ENCODE measurements around the gene GSTA3.
"Not testable (repeated sequence)": the region's sequence is repeated elsewhere in the genome, so short reads cannot be mapped to it uniquely, and the experiment has no call there.

Gene GSTA3

DNA sequence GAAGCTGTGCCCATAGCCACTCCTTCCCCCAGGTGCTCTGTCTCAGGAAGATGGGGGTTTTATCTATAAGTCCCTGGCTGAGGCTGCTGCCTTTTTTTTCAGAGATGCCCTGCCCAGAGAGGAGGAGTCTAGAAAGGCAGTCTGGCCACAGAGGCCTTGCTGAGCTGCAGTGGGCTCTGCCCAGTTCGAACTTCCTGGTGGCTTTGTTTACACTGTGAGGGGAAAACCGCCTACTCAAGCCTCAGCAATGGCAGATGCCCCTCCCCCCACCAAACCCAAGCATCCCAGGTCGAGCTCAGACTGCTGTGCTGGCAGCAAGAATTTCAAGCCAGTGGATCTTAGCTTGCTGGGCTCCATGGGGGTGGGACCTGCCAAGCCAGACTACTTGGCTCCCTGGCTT lies 53.4 kb downstream of the GSTA3 start:
- not testable (repeated sequence) for H2BK15ac ChIP-seq (ENCODE audit: low read length); H2BK120ac ChIP-seq (ENCODE audit: low read depth, low read length)
- DNase-seq (ENCODE audit: low spot score), result peak; percentile 17

DNA sequence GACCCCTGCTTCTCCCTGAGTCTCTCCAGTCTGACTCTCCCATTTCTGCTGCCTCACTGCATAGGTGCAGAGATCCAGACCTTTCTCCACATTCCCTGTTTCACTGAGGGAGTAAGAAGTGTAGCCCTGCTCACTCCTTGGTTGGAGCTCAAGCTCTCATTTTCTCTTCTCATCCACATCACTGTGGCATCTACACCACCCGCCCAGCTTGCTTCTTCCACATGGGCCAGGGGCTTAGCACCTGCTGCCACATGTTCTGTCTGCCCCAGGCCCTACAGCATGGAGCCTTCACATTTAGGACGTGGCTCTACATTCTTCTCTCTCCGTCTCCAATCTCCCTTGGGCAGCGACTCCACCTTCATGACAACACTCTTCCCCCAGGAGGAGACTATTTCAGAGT lies 60.4 kb downstream of the GSTA3 start:
- no peak overlapping the region for H3K27ac ChIP-seq (replicated peaks; ENCODE audit: low read length)
- no peak for DNase-seq (ENCODE audit: low spot score)
- no peak overlapping the region for H3K23ac ChIP-seq (ENCODE audit: low read depth, low read length, poor library complexity)
- no peak overlapping the region for H4K91ac ChIP-seq (ENCODE audit: low read depth, low read length, poor library complexity)
- no peak overlapping the region for H2BK120ac ChIP-seq (ENCODE audit: low read depth, low read length)
- no peaks in the 10 kb centered on the region for H3K9me3 ChIP-seq (replicated peaks in 1 of 2; ENCODE audit: control insufficient read depth in 2 of 2, insufficient read depth in 1 of 2, low read depth in 1 of 2, low read length in 2 of 2)
- no peak overlapping the region for H2BK15ac ChIP-seq (ENCODE audit: low read length)
- no peaks in the 10 kb centered on the region for H3K79me1 ChIP-seq (ENCODE audit: low read depth, low read length)
- H3K4ac ChIP-seq (ENCODE audit: low read length), result no peak overlapping the region
- no peaks in the 10 kb centered on the region for H3K36me3 ChIP-seq (replicated peaks in 1 of 2; ENCODE audit: control insufficient read depth in 2 of 2, insufficient read depth in 2 of 2, low read length in 2 of 2)
- H4K8ac ChIP-seq (ENCODE audit: low read depth, low read length), result no peak overlapping the region
- H3K4me1 ChIP-seq (ENCODE audit: control insufficient read depth in 2 of 2, insufficient read depth in 1 of 2, low read depth in 1 of 2, low read length in 2 of 2), result peaks cover 0 to 4% of the 10 kb centered on the region in 2 donors
- no peak overlapping the region for H2AK5ac ChIP-seq (ENCODE audit: low read depth, low read length)
- no peaks in the 10 kb centered on the region for H3K27me3 ChIP-seq (ENCODE audit: control insufficient read depth in 3 of 3, insufficient read depth in 3 of 3, low read depth in 1 of 3, low read length in 3 of 3)
- no peak overlapping the region for H2AFZ ChIP-seq (ENCODE audit: low read length)
- no peak overlapping the region for H2BK5ac ChIP-seq (ENCODE audit: low read length)
- no peak overlapping the region for H3K9ac ChIP-seq (ENCODE audit: low read depth, low read length, poor library complexity)
- H3K18ac ChIP-seq (ENCODE audit: low read length), result no peak overlapping the region
- H2BK12ac ChIP-seq (ENCODE audit: low read length), result no peak overlapping the region
- H3K4me3 ChIP-seq (ENCODE audit: low read length in 2 of 2), result peak overlapping the region in 1 of 2 donors; percentile 50
- H3K14ac ChIP-seq (ENCODE audit: low read length), result no peak overlapping the region
- WGBS, 2 donors (ENCODE audit: extremely low coverage in 2 of 2, insufficient read length in 2 of 2, insufficient replicate concordance in 1 of 2), result no CpG with 5 or more reads among the region's 4 CpGs
- no peak overlapping the region for H3K4me2 ChIP-seq (ENCODE audit: insufficient read depth, low read length, poor library complexity, severe bottlenecking)

More for the DNA sequence above, 53.4 kb downstream of the GSTA3 start:
- not testable (repeated sequence) for H3K27me3 ChIP-seq (ENCODE audit: control insufficient read depth in 3 of 3, insufficient read depth in 3 of 3, low read depth in 1 of 3, low read length in 3 of 3); H2AK5ac ChIP-seq (ENCODE audit: low read depth, low read length); H3K18ac ChIP-seq (ENCODE audit: low read length); H3K23ac ChIP-seq (ENCODE audit: low read depth, low read length, poor library complexity); H3K4ac ChIP-seq (ENCODE audit: low read length); H3K14ac ChIP-seq (ENCODE audit: low read length); H3K9ac ChIP-seq (ENCODE audit: low read depth, low read length, poor library complexity); H4K91ac ChIP-seq (ENCODE audit: low read depth, low read length, poor library complexity); H4K8ac ChIP-seq (ENCODE audit: low read depth, low read length); H3K9me3 ChIP-seq (replicated peaks in 1 of 2; ENCODE audit: control insufficient read depth in 2 of 2, insufficient read depth in 1 of 2, low read depth in 1 of 2, low read length in 2 of 2); H3K27ac ChIP-seq (replicated peaks; ENCODE audit: low read length); H2BK5ac ChIP-seq (ENCODE audit: low read length); H3K4me2 ChIP-seq (ENCODE audit: insufficient read depth, low read length, poor library complexity, severe bottlenecking); H2BK12ac ChIP-seq (ENCODE audit: low read length); H3K4me1 ChIP-seq (ENCODE audit: control insufficient read depth in 2 of 2, insufficient read depth in 1 of 2, low read depth in 1 of 2, low read length in 2 of 2); H3K4me3 ChIP-seq (ENCODE audit: low read length in 2 of 2); H3K36me3 ChIP-seq (replicated peaks in 1 of 2; ENCODE audit: control insufficient read depth in 2 of 2, insufficient read depth in 2 of 2, low read length in 2 of 2); H3K79me1 ChIP-seq (ENCODE audit: low read depth, low read length)
- WGBS, 2 donors (ENCODE audit: extremely low coverage in 2 of 2, insufficient read length in 2 of 2, insufficient replicate concordance in 1 of 2), result no CpG with 5 or more reads among the region's 3 CpGs
- H2AFZ ChIP-seq (ENCODE audit: low read length), result peak overlapping the region; percentile 82

All from neuronal stem cell (in vitro differentiated cells).